RPMI7951 (cell line): ENCODE data around the gene TMX4. TPM values are rescaled to one million over a fixed set of nuclear protein-coding genes. Genes with fewer than 3 reads are reported as not detected.
A peak's percentile ranks its signal among the peaks of the same experiment; 100 is the strongest.
"Not testable (repeated sequence)": the region's sequence is repeated elsewhere in the genome, so short reads cannot be mapped to it uniquely, and the experiment has no call there.

Source experiments
- DNase-seq: peaks from one replicate; pipeline ENCODE4 v3.0.0-alpha.2; 2012; ENCODE audit warnings: low read depth
- total RNA-seq: library from RNA; depleted of rRNA; stranded (reverse); fragments of >200 nt; shearing (Covaris generic); gene quantifications from 2 replicates; pipeline ENCODE4 v1.2.3, GENCODE V29; 2014; rRNA removed

The TMX4 gene
- total RNA-seq, 1 experiment from 2014 or later: 56.6 TPM

GRCh38 chr20:7971536-7972280 lies 47.9 kb downstream of the TMX4 start:
- peak; percentile 9 for DNase-seq

DNA sequence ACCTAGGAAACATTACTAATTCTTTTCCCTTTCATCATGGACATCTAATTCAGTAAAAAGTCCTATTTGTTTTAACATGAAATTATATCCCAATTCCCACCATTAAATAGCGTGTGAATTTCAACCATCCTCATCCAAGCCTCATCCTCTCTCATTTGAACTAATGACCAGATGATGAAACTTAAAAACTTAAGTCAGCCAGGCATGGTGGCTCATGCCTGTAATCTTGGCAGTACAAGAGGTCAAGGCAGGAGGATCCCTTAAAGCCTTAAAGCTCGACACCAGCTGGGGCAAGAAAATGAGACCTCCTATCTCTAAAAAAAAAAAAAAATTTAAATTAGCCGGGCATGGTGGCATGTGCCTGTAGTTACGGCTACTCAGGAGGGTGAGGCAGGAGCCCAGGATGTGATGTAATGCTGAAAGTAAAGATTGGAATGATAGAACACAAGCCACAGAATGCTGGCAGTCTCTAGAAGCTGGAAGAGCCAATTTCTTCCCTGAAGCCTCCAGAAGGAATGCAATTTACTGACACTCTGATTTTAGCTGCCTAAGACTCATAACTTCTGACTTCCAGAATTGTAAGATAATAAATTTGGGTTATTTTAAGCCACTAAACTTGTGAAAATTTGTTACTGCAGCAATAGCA lies 52.2 kb downstream of the TMX4 start:
- DNase-seq: peak; percentile 58

- no peak for DNase-seq
Measured at GRCh38 chr20:7966176-7966575, 53.4 kb downstream of the TMX4 start.

GRCh38 chr20:7959484-7959883 lies 60.1 kb downstream of the TMX4 start:
- DNase-seq: no peak

- not testable (repeated sequence) for DNase-seq
Measured at GRCh38 chr20:7956561-7956960, 63.0 kb downstream of the TMX4 start.

GRCh38 chr20:7950387-7950786 lies 69.2 kb downstream of the TMX4 start:
- DNase-seq: no peak

DNA sequence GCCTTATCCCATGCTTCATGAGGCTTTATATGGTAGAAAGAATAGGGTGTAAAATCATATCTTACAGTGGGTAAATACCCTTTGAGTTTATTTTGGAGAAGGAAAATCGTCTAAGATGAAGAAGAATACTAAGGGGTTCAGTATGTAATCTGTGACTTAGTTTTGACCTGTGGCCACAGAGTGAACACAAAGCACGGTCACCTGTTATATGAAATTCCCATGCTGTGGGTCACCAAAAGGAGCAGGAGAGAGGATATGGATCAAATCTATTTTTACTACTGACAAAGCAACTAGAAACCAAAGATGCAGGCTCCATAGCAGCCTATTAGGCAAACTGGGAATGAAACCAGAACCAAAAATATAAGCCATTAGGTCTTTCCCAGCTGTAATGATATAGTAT lies 75.7 kb downstream of the TMX4 start:
- no peak for DNase-seq

GRCh38 chr20:7940341-7940740 lies 79.2 kb downstream of the TMX4 start, which contains the start of gene HAO1:
HAO1 (minus strand) TSS chr20:7940458; CDS start chr20:7940422, 36 bp downstream.
- DNase-seq: no peak

DNA sequence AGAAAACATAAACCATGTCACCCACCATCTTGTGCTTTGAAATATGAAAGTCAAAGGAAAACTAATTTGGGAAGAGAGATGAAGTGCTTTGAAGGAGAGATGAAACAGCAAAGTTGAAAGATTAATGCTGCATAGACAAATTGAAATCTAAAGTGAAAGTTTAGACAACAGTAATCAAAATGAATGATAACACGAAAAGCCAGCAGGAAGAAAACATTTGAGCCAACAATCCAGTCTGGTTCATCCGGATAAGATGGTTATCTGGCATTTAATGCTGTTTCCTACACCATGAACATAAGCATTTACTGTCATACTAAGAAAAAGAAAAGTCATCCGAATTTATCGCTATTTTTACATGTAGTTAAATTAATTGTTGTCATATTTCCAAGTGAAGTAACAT lies 79.9 kb downstream of the TMX4 start:
- DNase-seq: no peak

GRCh38 chr20:7938058-7938457 lies 81.5 kb downstream of the TMX4 start:
- no peak for DNase-seq

- no peak for DNase-seq
Measured at GRCh38 chr20:7937328-7937727, 82.2 kb downstream of the TMX4 start.

GRCh38 chr20:7935027-7935551 lies 84.5 kb downstream of the TMX4 start:
- no peak for DNase-seq

DNA sequence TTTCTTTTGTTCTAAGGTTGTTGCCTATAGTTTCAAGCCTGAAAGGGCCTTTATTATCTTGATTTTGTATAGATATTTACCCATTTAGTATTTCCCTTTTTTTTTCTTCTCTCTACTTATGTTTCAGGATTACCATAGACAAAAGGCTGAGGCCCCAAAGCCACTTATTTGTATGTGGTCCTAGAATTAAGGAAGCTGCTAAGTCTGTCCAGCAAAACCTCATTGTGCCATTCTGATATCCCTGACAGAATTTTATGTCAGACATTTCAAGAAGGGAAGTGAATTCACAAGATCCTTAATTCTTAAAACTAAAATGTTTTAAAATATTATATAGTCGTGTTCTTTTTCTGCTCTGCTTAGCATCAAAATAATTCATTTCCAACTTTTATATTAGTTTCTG lies 86.2 kb downstream of the TMX4 start:
- no peak for DNase-seq

DNA sequence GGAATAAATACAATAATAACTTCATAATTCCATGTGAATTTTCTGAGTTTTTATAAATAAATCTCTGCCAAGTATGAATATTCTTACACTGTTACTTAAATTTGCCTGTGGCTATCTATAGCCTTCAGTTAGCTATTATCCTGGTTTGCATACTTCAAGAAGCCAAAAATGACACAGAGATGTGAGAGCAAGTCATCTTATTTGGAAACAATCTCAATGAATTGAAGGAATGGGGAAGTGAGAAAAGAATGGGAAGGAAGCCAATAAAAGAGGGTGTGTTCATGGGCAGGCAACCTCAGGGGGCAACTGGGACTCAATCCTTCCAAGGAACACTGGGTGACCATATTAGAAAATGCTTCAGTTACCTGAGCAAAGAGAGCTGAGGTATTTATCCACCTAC lies 89.2 kb downstream of the TMX4 start:
- no peak for DNase-seq

Other genes starting within 250 kb of the TMX4 start
- gene HAO1, start 79.3 kb downstream of the TMX4 start, total RNA-seq: 0.20 TPM in 1 of 2 replicates, not detected in the other
- 18.1 and 28.4 TPM in 2 replicates for gene PLCB1, start 112.5 kb upstream of the TMX4 start, total RNA-seq